ENCODE results near the gene BRSK2.
"Not testable (repeated sequence)": the region's sequence is repeated elsewhere in the genome, so short reads cannot be mapped to it uniquely, and the experiment has no call there.

The BRSK2 gene

DNA sequence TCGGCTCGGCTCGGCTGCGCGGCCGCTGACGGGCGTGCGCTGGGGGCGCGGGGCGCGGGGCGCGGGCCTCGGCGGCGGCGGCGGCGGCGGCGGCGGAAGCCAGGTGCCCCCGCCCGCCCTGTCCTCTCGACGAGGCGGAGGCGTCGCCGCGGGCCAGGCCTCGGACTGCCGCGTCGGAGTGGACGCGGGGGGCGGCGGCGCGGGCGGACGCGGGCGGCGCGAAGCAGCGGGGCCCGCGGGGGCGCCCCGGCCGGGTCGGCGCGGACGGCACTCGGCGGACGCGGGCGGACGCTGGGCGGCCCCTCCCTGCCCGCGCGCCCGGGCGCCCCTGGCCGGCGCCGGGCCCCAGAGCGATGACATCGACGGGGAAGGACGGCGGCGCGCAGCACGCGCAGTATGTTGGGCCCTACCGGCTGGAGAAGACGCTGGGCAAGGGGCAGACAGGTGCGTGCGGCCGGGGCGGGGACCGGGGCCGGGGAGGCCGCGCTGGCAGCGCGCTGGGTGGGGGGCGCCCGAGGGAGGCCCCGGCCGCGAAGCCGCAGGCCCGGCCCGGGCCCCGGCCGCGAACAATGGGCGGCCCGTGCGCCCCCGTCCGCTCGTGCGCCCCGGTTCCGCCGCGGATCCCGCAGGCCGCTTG lies at the start of gene BRSK2:
BRSK2 (plus strand) TSS at position 3 of the 637 bp plus-strand sequence; CDS start at position 354, 351 bp downstream.
- peak; percentile 42 to 56 (median 50) for DNase-seq

DNA sequence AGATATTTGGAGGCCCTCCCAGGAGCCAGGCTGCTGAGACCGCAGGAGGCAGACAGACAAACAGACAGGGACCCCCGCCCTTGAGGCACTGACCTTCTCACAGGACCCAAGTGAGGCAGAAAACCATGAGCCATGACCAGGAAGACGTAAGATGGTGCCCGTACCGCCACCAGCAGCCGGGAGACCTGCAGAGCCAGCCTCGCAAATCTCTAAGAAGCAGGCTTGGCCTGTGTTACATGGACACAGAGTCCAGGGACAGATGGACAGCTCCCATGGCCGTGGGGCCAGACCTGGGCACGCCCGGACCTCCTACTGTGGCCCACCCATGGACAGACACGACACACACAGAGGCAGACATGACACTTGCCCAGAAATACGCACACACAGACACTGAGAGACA lies 49.6 kb upstream of the BRSK2 start:
- no peak for DNase-seq

GRCh38 chr11:1341226-1341625 lies 48.5 kb upstream of the BRSK2 start:
- not testable (repeated sequence) for DNase-seq

DNA sequence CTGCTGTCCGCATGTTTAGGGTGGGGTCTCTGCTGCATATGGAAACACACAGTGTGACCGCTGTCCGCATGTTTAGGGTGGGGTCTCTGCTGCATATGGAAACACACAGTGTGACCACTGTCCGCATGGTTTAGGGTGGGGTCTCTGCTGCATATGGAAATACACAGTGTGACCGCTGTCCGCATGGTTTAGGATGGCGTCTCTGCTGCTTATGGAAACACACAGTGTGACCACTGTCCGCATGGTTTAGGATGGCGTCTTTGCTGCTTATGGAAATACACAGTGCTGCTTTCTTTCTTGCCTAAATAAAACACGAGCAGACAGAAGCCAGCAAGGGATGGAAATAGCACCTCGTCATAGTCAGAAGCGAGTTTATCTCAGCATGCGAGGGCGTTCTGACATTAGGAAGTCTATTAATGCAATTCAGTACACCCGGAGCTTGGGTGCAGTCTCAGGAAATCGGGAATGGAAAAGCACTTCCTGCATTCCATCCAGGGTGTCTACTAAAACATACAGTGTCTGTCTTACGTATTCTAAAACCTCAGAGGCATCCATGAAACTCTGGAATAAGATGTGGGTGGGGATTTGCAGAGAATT lies 47.7 kb upstream of the BRSK2 start:
- DNase-seq = peak in 1 of 3 experiments; percentile 20

GRCh38 chr11:1342946-1343345 lies 46.8 kb upstream of the BRSK2 start:
- no peak for DNase-seq

- DNase-seq = no peak
Observed at GRCh38 chr11:1343391-1344055, 46.2 kb upstream of the BRSK2 start.

GRCh38 chr11:1344056-1344635 lies 45.6 kb upstream of the BRSK2 start:
- DNase-seq = no peak

GRCh38 chr11:1345737-1346513 lies 43.8 kb upstream of the BRSK2 start:
- DNase-seq = no peak

DNA sequence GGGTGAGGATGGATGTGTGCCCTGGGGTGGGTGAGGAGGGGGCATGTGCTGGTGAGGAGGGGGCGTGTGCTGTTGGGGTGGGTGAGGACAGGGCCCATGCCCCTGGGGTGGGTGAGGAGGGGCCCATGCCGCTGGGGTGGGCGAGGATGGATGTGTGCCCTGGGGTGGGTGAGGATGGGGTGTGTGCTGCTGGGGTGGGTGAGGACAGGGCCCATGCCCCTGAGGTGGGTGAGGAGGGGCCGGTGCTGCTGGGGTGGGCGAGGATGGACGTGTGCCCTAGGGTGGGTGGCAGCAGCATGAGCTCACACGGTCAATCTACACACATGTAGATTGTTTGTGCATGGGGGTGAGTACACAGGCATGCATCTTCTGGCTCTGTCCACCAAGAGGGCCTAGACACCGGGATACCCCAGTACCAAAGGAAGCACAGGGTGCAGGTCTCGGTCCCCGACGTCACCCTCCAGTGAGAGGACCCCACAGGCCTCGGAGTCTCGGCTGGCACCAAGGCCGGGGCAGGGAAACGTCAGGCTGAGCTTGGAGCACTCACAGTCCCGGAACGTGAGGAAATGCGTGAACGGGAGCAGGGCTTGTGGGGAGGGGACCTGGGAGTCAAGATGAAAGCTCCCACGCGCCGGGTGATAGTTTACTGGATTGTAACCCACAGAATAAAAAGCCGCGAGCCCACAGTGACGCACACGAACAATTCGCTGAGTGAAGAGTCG lies 42.9 kb upstream of the BRSK2 start:
- DNase-seq = no peak

DNA sequence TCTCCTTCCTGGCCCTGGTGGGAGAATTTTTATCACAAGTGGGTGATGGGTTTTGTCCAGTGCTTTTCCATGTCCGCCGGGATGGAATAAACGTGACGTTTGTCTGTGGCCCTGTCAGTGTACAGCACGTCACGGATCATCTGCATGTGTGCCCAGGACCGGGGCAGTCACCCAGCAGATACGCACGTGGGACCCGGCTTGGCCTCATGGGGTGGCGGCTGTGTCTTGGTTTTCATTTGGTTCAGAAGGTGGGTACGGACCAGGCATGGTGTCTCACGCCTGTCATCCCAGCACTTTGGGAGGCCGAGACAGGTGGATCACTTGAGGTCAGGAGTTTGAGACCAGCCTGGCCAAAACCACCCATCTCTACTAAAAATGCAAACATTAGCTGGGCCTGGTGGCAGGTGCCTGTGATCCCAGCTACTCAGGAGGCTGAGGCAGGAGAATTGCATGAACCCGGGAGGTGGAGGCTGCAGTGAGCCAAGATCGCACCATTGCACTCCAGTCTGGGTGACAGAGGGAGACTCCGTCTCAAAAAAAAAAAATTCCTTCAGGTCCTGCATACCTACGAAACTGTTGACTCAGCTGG lies 42.2 kb upstream of the BRSK2 start:
- not testable (repeated sequence) for DNase-seq

- no peak for DNase-seq
Observed at GRCh38 chr11:1348146-1348795, 41.5 kb upstream of the BRSK2 start.

GRCh38 chr11:1348796-1349326 lies 40.9 kb upstream of the BRSK2 start:
- peak in 1 of 3 experiments; percentile 34 for DNase-seq

DNA sequence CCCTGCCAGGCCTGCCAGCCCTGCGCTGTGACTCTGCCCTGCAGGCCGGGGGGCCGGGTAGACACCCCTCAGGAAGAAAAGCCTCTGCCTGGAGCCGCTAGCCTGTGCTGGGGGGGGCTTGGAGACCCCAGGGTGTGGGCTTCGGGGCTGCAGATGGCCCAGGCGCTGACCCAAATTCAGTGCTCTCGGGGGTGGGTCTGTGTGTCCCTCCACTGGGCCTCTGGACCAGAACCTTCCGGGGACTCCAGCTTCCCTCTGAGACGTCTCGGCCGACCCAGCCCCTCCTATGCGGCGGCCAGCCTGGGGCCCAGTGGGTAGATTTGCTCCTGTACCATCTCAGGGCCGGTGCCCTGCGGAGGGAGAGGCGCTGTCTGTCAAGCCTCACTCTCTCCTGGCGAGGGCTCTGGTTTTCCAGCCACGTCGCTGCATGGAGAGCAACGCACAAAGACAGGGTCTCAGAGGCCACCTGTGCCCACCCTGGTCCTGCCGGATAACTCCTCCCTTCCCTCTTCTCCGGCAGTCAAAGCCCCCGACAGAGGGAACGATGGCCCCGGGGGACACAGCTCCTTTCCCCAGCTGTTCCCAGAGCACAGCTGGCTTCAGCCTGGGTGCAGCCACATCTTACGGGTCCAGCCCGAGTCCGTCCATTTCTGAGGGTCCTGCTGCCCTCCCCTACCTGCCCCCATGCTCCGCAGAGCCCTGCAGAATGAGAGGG lies 40.2 kb upstream of the BRSK2 start:
- no peak for DNase-seq

GRCh38 chr11:1350086-1350725 lies 39.5 kb upstream of the BRSK2 start:
- no peak for DNase-seq

DNA sequence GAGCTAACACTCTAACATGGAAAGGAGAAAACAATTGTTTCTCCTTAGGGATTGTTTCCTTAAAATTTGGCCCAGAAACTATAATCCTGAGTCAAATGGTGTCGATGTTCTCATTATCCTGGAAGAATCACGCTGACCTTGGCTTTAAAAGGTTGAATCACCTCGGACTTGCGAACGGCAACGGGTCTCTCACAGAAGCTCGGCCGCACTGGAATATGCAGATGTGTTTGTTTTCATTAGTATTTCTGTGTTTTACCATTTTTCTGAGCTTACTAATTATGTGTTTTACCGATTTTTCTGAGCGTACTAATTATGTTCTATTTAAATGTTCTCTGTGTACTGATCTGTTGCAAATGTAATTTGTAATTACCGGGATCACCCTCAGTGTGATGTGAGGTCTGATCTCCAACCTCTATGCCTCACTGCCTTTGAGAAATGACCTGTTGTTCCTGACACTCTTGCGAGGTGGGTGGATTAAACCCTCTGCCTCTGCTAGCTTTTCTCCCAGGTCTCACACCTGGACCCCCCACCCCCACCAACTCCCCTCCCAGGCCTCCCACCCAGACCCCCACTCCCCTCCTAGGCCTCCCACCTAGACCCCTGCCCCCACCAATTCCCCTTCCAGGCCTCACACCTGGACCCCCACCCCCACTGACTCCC lies 38.3 kb upstream of the BRSK2 start:
- peak in 1 of 3 experiments; percentile 9 for DNase-seq

DNA sequence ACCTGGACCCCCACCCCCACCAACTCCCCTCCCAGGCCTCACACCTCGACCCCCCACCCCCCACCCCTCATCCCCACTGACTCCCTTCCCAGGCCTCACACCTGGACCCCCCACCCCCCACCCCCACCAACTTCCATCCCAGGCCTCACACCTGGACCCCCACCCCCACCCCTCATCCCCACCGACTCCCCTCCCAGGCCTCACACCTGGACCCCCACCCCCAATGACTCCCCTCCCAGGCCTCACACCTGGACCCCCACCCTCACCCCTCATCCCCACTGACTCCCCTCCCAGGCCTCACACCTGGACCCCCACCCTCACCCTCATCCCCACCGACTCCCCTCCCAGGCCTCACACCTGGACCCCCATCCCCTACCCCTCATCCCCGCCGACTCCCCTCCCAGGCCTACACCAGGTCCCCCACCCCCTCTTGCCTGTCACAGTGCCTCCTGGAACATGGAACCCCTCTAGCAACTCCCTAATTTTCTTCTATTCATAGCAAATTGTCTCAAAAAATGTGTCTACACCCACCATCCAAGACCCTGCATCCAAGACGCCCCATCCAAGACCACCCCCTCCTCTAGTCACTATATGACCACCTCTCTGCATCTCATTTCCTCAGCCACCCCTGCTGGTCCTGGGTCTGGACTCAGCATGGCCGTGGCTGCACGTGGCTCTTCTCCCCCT lies 36.9 kb upstream of the BRSK2 start:
- DNase-seq = no peak

- no peak for DNase-seq
Observed at GRCh38 chr11:1353383-1354124, 36.2 kb upstream of the BRSK2 start.
